ENCODE measurements around the gene CDKN2D. TPM values are rescaled to one million over a fixed set of nuclear protein-coding genes. Genes with fewer than 3 reads are reported as not detected.

The CDKN2D gene
- total RNA-seq, 1 donor from 2014 or later = 5.4 TPM

- FAIRE-seq (no peak), DNase-seq (ENCODE audit: low read depth) (no peak)
- Histone ChIP-seq H3K4me2 (ENCODE audit: low read length) (no peak overlapping the region), H3K36me3 (ENCODE audit: insufficient read depth, low read length) (peaks cover 2% of the 10 kb centered on the region), H3K9ac (ENCODE audit: low read length) (no peak overlapping the region), H4K20me1 (ENCODE audit: insufficient read depth, low read length) (peaks cover 21% of the 10 kb centered on the region), H3K9me3 (ENCODE audit: insufficient read depth, low read depth, low read length) (no peaks in the 10 kb centered on the region), H3K79me2 (ENCODE audit: insufficient read depth, low read length) (peaks cover 32% of the 10 kb centered on the region), H3K4me3 (ENCODE audit: insufficient read depth, low read depth, low read length) (no peak overlapping the region), H3K27me3 (ENCODE audit: insufficient read depth, low read length) (no peaks in the 10 kb centered on the region), H2AFZ (ENCODE audit: low read depth, low read length) (no peak overlapping the region), H3K4me1 (ENCODE audit: insufficient read depth, low read length) (peaks cover 6% of the 10 kb centered on the region), H3K27ac (ENCODE audit: low read depth, low read length) (no peak overlapping the region)
- H3K27ac Mint-ChIP-seq (ENCODE audit: unreplicated experiment) = no peak overlapping the region
- H3K4me1 Mint-ChIP-seq (ENCODE audit: low read depth, unreplicated experiment) = no peaks in the 10 kb centered on the region
- H3K9me3 Mint-ChIP-seq (ENCODE audit: unreplicated experiment) = no peaks in the 10 kb centered on the region
- H3K27me3 Mint-ChIP-seq (ENCODE audit: low read depth, unreplicated experiment) = no peaks in the 10 kb centered on the region
- peaks cover 14% of the 10 kb centered on the region for H3K36me3 Mint-ChIP-seq (ENCODE audit: low read depth, unreplicated experiment)
- no peak overlapping the region for H3K4me3 Mint-ChIP-seq (ENCODE audit: unreplicated experiment)
- TF ChIP-seq EZH2 (IDR thresholded peaks at IDR 0.05; ENCODE audit: insufficient read depth, low read length) (no peak), CTCF (IDR thresholded peaks at IDR 0.05; ENCODE audit: insufficient read depth, low read depth, low read length) (no peak)
These were observed 22.0 kb downstream of the CDKN2D start for GRCh38 chr19:10546817-10547216.

- no peak overlapping the region for H2AFZ ChIP-seq (ENCODE audit: low read depth, low read length)
- FAIRE-seq = no peak
- no peaks in the 10 kb centered on the region for H3K36me3 ChIP-seq (ENCODE audit: insufficient read depth, low read length)
These were observed 24.0 kb downstream of the CDKN2D start for GRCh38 chr19:10544753-10545251.

More at GRCh38 chr19:10544753-10545251, 24.0 kb downstream of the CDKN2D start:
- Histone ChIP-seq H3K27me3 (ENCODE audit: insufficient read depth, low read length) (no peaks in the 10 kb centered on the region), H4K20me1 (ENCODE audit: insufficient read depth, low read length) (peaks cover 18% of the 10 kb centered on the region), H3K4me2 (ENCODE audit: low read length) (peak overlapping the region; percentile 98), H3K4me1 (ENCODE audit: insufficient read depth, low read length) (peaks cover 6% of the 10 kb centered on the region), H3K9ac (ENCODE audit: low read length) (peak overlapping the region; percentile 95), H3K9me3 (ENCODE audit: insufficient read depth, low read depth, low read length) (no peaks in the 10 kb centered on the region), H3K4me3 (ENCODE audit: insufficient read depth, low read depth, low read length) (peak overlapping the region; percentile 88), H3K79me2 (ENCODE audit: insufficient read depth, low read length) (peaks cover 32% of the 10 kb centered on the region), H3K27ac (ENCODE audit: low read depth, low read length) (no peak overlapping the region)
- H3K4me3 Mint-ChIP-seq (ENCODE audit: unreplicated experiment) = peak overlapping the region; percentile 91
- no peak for DNase-seq (ENCODE audit: low read depth)
- peaks cover 5% of the 10 kb centered on the region for H3K36me3 Mint-ChIP-seq (ENCODE audit: low read depth, unreplicated experiment)
- H3K27ac Mint-ChIP-seq (ENCODE audit: unreplicated experiment) = no peak overlapping the region
- H3K4me1 Mint-ChIP-seq (ENCODE audit: low read depth, unreplicated experiment) = no peaks in the 10 kb centered on the region
- no peaks in the 10 kb centered on the region for H3K9me3 Mint-ChIP-seq (ENCODE audit: unreplicated experiment)
- H3K27me3 Mint-ChIP-seq (ENCODE audit: low read depth, unreplicated experiment) = peaks cover 2% of the 10 kb centered on the region
- TF ChIP-seq EZH2 (IDR thresholded peaks at IDR 0.05; ENCODE audit: insufficient read depth, low read length) = no peak
- TF ChIP-seq CTCF (IDR thresholded peaks at IDR 0.05; ENCODE audit: insufficient read depth, low read depth, low read length) = no peak
